CD4-positive, alpha-beta T cell treated with Interleukin-10 for 1 hour (primary cell): ENCODE data around the gene KIAA1217.

ENCODE experiments used
- DNase-seq: peaks from one replicate; pipeline ENCODE4 v3.0.0-alpha.2; 2020

KIAA1217 gene

DNA sequence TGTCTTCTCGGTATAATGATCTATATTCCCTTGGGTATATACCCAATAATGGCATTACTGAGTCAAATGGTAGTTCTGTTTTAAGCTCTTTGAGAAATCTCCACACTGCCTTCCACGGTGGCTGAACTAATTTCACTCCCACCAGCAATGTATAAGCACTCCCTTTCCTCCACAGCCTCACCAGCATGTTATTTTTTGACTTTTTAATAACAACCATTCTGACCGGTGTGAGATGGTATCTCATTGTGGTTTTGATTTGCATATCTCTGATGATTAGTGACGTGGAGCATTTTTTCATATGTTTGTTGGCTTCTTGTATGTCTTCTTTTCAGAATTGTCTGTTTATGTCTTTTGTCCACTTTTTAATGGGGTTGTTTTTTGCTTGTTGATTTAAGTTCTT lies 33.6 kb downstream of the KIAA1217 start:
- DNase-seq = no peak

- DNase-seq = no peak
Observed at GRCh38 chr10:24246365-24246764, 37.4 kb downstream of the KIAA1217 start.

GRCh38 chr10:24247841-24248240 lies 38.9 kb downstream of the KIAA1217 start:
- no peak for DNase-seq

DNA sequence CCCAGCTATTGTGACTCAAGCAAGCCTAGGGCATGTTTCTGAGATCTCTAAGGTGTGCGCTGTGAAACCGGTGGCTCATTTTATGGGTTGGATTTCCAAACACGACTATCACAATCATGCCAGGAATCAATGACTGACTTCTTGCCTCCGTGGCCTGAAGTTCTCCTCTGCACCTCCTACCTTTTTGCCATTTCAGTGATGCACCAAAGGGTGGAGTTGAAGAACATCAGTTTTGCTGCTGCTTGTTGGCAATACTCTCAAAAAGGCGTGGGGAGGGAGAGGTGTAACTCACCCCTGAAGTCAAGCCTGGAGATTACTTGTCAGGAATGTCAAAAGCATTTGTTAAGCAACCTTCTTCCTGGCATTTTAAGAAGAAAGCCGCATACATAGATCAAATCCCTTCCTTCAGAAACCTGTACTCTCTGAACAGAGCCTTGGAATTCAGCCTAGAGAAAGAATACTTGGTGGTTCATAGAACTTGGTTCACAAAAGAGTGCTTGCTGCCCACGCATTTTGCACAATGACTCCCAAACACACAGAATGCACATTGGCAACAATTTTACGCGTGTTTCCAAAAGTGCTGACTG lies 41.0 kb downstream of the KIAA1217 start:
- no peak for DNase-seq

DNA sequence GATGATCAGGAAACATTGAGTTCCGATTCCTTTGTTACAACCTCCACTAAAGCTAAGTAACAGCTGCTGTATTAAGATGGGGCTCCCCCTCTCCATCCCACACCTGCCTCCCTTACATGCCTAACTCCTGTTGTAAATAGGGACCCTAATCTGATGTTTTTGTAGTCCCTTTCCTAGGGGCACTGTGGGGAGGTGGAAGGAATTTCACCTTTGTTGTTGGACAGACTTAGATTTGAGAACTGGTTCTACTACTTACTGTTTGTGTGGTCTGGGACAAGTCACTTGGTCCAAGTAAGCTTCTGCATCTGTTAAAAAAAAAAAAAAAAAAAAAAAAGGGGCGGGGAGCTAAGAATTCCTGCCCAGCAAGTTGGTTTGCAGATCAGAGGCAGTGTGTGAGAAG lies 42.6 kb downstream of the KIAA1217 start:
- no peak for DNase-seq

GRCh38 chr10:24254180-24254579 lies 45.2 kb downstream of the KIAA1217 start:
- DNase-seq = no peak

GRCh38 chr10:24255115-24255880 lies 46.4 kb downstream of the KIAA1217 start:
- no peak for DNase-seq

GRCh38 chr10:24255881-24256311 lies 47.0 kb downstream of the KIAA1217 start:
- no peak for DNase-seq

GRCh38 chr10:24256619-24257107 lies 47.7 kb downstream of the KIAA1217 start:
- no peak for DNase-seq

GRCh38 chr10:24257588-24257987 lies 48.6 kb downstream of the KIAA1217 start:
- no peak for DNase-seq

- no peak for DNase-seq
Observed at GRCh38 chr10:24259365-24260130, 50.6 kb downstream of the KIAA1217 start.

DNA sequence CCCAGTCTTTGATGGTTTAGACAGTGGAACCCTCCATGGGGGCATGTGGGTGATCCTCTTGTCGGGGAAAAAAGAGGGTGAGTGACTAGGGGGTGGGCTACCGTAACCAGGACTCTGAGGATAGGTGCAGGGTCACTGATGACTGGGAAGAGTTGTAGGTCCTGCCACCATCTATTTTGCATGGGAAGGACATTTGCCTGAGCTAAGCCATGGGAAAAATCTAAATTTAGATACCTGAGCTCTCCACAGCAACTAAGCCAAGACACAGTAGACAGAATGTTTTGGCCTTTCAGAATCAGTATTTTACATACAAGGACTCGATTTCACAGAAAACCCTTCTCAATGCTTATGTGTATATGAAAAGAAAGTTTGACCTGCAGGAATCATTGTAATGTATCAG lies 52.7 kb downstream of the KIAA1217 start:
- DNase-seq = no peak

GRCh38 chr10:24262929-24263590 lies 54.1 kb downstream of the KIAA1217 start:
- no peak for DNase-seq

DNA sequence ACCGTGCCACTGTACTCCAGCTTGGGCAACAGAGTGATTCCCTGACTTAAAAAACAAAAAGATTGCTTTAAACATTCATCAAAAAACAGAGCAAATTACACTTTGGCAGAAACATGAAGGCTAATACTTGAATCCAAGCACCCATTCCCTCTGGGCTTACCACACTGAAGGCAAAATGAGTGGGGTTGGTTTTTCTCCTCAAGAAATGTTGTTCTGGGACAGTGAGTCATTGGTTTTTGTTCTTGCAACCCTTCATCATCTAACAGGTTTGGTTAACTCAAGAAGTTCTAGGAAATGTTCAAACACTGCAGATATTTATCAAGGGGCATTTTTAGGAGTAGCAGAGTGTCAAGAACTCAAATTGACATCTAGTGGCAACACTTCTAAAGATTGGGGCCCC lies 60.5 kb downstream of the KIAA1217 start:
- no peak for DNase-seq

- no peak for DNase-seq
Observed at GRCh38 chr10:24272374-24272773, 63.4 kb downstream of the KIAA1217 start.

DNA sequence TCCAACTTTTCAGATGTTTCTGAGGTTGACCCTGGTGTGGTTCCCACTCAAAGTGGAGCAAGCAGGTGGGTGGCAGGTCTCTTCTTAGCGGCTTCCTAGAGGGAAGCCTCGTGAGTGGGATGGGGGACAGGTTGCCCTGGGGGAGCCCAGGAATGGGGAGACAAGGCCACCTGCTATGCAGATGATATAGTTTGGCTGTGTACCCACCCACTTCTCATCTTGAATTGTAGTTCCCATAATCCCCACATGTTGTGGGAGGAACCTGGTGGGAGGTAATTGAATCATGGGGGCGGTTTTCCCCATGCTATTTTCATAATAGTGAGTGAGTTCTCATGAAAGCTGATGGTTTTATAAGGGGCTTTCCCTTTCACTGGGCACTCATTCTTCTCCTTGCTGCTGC lies 68.3 kb downstream of the KIAA1217 start:
- no peak for DNase-seq

DNA sequence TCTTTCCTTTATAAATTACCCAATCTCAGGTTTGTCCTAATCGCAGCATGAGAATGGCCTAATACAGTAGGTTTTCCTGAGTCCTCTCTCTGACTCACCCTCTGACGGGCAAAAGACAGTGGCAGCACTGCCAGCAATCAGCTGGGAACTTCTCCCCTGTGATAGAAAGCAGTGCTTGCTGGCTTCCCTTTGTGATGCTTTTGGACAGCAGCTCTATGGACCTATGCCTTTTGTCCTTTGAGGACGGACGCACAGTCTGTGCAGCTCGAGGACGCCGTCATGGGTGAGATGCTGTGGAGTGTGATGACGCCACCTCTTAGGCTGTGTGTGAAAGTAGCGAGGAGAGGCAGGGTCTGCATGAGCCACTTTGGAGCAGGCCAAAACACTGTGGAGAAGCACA lies 68.8 kb downstream of the KIAA1217 start:
- DNase-seq = no peak

- no peak for DNase-seq
Observed at GRCh38 chr10:24278176-24278889, 69.4 kb downstream of the KIAA1217 start.

GRCh38 chr10:24279166-24279565 lies 70.2 kb downstream of the KIAA1217 start:
- DNase-seq = no peak

GRCh38 chr10:24287559-24288195 lies 78.7 kb downstream of the KIAA1217 start:
- no peak for DNase-seq

DNA sequence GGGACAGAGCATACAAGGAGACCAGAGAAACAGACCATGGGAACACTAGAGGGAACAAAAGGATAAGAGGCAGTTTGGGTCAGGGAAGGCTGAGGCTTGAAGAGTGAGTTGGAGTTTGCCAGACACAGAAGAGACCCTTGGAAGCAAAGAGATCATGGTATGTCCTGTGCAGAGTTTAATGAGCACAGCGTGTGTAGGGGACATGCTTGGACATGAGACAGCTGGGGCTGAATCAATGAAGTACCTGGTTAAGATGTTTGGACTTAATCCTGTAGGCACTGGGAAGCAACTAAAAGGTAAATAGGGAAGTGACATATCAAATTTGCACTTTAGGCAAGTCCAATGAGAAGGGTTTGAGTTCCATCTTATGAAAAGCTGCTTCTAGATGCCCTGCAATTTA lies 79.6 kb downstream of the KIAA1217 start:
- no peak for DNase-seq

GRCh38 chr10:24289235-24289634 lies 80.3 kb downstream of the KIAA1217 start:
- DNase-seq = no peak
